Activated T-helper 1 cell treated with anti-CD3 and anti-CD28 coated beads, Interleukin-12 subunit alpha, Interleukin-12 subunit beta, Interleukin-2, Interleukin-4 antibody, amounts not matched to agents 30 ng/mL and 10 ng/mL and 1 ng/mL, durations not matched to agents 14 hours and 24 hours and 36 hours (primary cell): Measurements from ENCODE around the gene PARP15. TPM values are rescaled to one million over a fixed set of nuclear protein-coding genes. Genes with fewer than 3 reads are reported as not detected.

ENCODE experiments used
- DNase-seq: peaks from one replicate; pipeline ENCODE4 v3.0.0; 2021; ENCODE audit warnings: low spot score
- H3K27ac Mint-ChIP-seq: one replicate; pipeline ENCODE4 v1.8.0; 2021; ENCODE audit warnings: mild to moderate bottlenecking, mixed read lengths
- H3K27me3 Mint-ChIP-seq: one replicate; pipeline ENCODE4 v1.8.0; 2022; ENCODE audit warnings: mild to moderate bottlenecking, moderate library complexity, mixed read lengths; ENCODE audit not compliant: insufficient read depth
- H3K36me3 Mint-ChIP-seq: one replicate; pipeline ENCODE4 v1.8.0; 2021; ENCODE audit warnings: low read depth, mixed read lengths
- H3K4me1 Mint-ChIP-seq: one replicate; pipeline ENCODE4 v1.8.0; 2021; ENCODE audit warnings: low read depth, mixed read lengths
- H3K4me3 Mint-ChIP-seq: one replicate; pipeline ENCODE4 v1.8.0; 2021; ENCODE audit warnings: mild to moderate bottlenecking, moderate library complexity, mixed read lengths
- H3K9me3 Mint-ChIP-seq: one replicate; pipeline ENCODE4 v1.8.0; 2021; ENCODE audit warnings: mixed read lengths
- intact Hi-C: fragments of 100-400 bp; cut with micrococcal nuclease; formaldehyde crosslinking; loops from one replicate; pipeline ENCODE4 v1.15.1; 2024
- total RNA-seq: library from RNA; stranded (reverse); gene quantifications from 2 replicates; pipeline ENCODE4 v1.2.3, GENCODE V29; 2022

PARP15 gene
- total RNA-seq, 1 donor from 2014 or later: 13.2 TPM

- H3K9me3 Mint-ChIP-seq: peaks cover 7% of the 10 kb centered on the region
- DNase-seq: no peak
- H3K27me3 Mint-ChIP-seq: no peaks in the 10 kb centered on the region
- H3K36me3 Mint-ChIP-seq: peaks cover 26% of the 10 kb centered on the region
- no peak overlapping the region for H3K4me3 Mint-ChIP-seq
- intact Hi-C loops: no loop called here
- peaks cover 21% of the 10 kb centered on the region for H3K4me1 Mint-ChIP-seq
- no peak overlapping the region for H3K27ac Mint-ChIP-seq
These were observed 25.6 kb downstream of the PARP15 start for GRCh38 chr3:122603056-122603455.

- peaks cover 32% of the 10 kb centered on the region for H3K4me1 Mint-ChIP-seq
- DNase-seq: no peak
- intact Hi-C loops: no loop called here
- no peak overlapping the region for H3K27ac Mint-ChIP-seq
- peaks cover 32% of the 10 kb centered on the region for H3K36me3 Mint-ChIP-seq
- peaks cover 16% of the 10 kb centered on the region for H3K9me3 Mint-ChIP-seq
- no peak overlapping the region for H3K4me3 Mint-ChIP-seq
- no peaks in the 10 kb centered on the region for H3K27me3 Mint-ChIP-seq
These were observed 28.9 kb downstream of the PARP15 start for GRCh38 chr3:122606330-122606729.

- no peak for DNase-seq
- Mint-ChIP-seq H3K9me3 (peaks cover 19% of the 10 kb centered on the region), H3K36me3 (peaks cover 36% of the 10 kb centered on the region), H3K4me1 (peaks cover 23% of the 10 kb centered on the region), H3K27me3 (no peaks in the 10 kb centered on the region), H3K27ac (peak overlapping the region; percentile 65), H3K4me3 (peak overlapping the region; percentile 25)
- intact Hi-C loops: no loop called here
These were observed 31.5 kb downstream of the PARP15 start for GRCh38 chr3:122608916-122609315.

DNA sequence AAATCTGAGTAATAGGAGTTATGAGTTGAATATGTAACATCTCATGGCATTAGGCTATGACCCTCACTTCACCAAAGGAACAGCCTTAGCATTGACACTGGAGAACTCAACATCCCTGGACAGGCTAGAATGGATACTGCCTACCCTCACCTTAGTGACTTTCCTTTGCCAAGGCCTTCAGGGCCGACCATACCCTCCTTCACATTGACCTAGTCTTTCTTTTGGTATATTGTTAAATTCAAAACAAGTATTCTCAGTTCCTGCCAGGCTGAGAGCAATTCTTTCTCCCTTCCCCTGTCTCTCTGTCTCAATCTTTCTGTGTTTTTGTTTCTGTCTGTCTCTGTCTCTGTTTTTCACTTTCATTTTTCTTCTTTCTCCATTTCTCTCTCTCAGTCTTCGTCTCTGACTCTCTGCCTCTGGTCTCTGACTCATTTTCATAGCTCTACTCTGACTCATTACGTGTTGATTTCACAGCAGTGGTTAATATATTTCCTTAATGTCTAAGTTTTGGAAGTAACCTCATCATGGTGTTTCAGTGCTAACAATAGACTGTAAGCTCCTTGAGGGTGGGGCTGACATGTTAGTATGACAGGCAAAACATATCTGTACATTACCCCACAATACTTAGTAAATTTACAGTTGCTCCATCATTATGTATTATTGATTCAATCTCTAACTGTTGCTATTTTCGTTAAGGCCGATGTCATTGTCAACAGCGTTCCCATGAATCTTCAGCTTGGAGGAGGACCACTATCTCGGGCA, 32.5 kb downstream of the PARP15 start:
- peaks cover 37% of the 10 kb centered on the region for H3K36me3 Mint-ChIP-seq
- intact Hi-C loops: loop anchor here (1.0 kb wide), 9 partner anchors 33 to 775 kb away; partner anchors contain the start of genes DTX3L, EAF2, IQCB1 and PARP9

DNA sequence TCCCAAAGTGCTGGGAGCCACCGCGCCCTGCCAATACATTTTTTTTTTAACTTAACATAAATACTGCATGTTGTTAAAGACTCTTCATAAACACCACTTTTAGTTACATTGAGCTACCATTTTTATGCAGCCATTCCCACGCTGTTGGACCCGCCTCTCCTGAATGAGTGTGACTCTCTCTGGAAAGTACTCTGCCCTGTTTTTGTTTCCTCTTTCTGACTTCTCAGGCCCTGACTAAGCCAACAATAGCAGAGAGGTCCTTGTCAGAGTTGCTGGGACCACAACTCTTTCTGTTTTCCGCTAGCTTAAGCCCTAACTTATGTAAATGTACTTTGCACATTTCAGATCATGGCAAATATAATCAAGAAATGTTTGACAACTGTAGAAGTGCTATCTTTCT, 35.2 kb downstream of the PARP15 start:
- peaks cover 18% of the 10 kb centered on the region for H3K9me3 Mint-ChIP-seq
- peaks cover 20% of the 10 kb centered on the region for H3K4me1 Mint-ChIP-seq
- DNase-seq: no peak
- H3K36me3 Mint-ChIP-seq: peaks cover 49% of the 10 kb centered on the region
- H3K4me3 Mint-ChIP-seq: no peak overlapping the region
- peak overlapping the region; percentile 31 for H3K27ac Mint-ChIP-seq
- intact Hi-C loops: no loop called here
- H3K27me3 Mint-ChIP-seq: no peaks in the 10 kb centered on the region

More for the DNA sequence above, 32.5 kb downstream of the PARP15 start:
- peaks cover 18% of the 10 kb centered on the region for H3K9me3 Mint-ChIP-seq
- peak overlapping the region; percentile 58 for H3K4me3 Mint-ChIP-seq
- H3K4me1 Mint-ChIP-seq: peaks cover 20% of the 10 kb centered on the region
- DNase-seq: peak; percentile 31
- no peaks in the 10 kb centered on the region for H3K27me3 Mint-ChIP-seq
- H3K27ac Mint-ChIP-seq: peak overlapping the region; percentile 89

DNA sequence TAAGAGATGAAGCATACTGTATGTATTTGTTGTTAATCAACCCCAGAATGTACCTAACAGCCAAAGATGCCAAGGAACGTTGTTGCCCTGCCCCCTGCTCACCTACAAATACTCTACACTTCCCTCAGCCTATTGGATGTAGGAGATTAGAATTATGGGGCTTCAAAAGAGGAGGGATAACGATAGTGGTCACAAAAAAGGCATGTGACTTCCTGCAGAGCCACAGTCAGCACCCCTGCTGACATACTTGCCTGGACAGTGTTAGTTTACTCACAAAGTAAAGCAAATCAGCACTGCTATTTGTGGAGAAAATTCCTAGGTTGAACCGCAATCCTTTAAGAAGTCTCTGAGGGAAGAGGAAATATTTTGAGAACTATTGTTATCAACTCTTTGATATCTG, 37.9 kb downstream of the PARP15 start:
- no peak overlapping the region for H3K4me3 Mint-ChIP-seq
- H3K4me1 Mint-ChIP-seq: peaks cover 6% of the 10 kb centered on the region
- no peak for DNase-seq
- peaks cover 49% of the 10 kb centered on the region for H3K36me3 Mint-ChIP-seq
- H3K9me3 Mint-ChIP-seq: peaks cover 16% of the 10 kb centered on the region
- H3K27ac Mint-ChIP-seq: no peak overlapping the region
- no peaks in the 10 kb centered on the region for H3K27me3 Mint-ChIP-seq
- intact Hi-C loops: no loop called here

DNA sequence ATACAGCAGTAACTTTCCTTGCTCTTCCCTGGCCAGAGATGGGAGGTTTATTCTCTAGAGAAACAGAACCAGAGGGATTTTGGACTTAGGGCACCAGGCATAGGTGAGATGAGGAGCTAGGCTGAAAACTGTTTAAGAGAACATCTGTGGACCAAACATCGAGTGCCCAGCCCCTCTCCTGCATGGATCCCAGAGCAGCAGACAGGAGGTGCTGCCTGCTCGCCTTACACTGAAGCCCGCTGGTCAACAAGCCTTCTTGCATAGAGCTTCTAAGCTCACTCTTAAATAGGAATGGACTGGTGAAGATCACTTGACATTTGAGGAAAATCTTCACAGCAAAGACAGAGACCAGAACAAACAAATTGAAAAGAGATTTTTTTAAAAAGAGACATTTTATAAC, 41.2 kb downstream of the PARP15 start:
- DNase-seq: no peak
- intact Hi-C loops: no loop called here
- H3K27me3 Mint-ChIP-seq: no peaks in the 10 kb centered on the region
- H3K9me3 Mint-ChIP-seq: no peaks in the 10 kb centered on the region
- H3K27ac Mint-ChIP-seq: no peak overlapping the region
- no peaks in the 10 kb centered on the region for H3K4me1 Mint-ChIP-seq
- H3K36me3 Mint-ChIP-seq: peaks cover 45% of the 10 kb centered on the region
- H3K4me3 Mint-ChIP-seq: no peak overlapping the region

- Mint-ChIP-seq H3K27me3 (no peaks in the 10 kb centered on the region), H3K4me1 (no peaks in the 10 kb centered on the region), H3K9me3 (no peaks in the 10 kb centered on the region), H3K36me3 (peaks cover 43% of the 10 kb centered on the region), H3K27ac (no peak overlapping the region), H3K4me3 (no peak overlapping the region)
- intact Hi-C loops: no loop called here
- DNase-seq: no peak
These were observed 41.6 kb downstream of the PARP15 start for GRCh38 chr3:122619040-122619439.

DNA sequence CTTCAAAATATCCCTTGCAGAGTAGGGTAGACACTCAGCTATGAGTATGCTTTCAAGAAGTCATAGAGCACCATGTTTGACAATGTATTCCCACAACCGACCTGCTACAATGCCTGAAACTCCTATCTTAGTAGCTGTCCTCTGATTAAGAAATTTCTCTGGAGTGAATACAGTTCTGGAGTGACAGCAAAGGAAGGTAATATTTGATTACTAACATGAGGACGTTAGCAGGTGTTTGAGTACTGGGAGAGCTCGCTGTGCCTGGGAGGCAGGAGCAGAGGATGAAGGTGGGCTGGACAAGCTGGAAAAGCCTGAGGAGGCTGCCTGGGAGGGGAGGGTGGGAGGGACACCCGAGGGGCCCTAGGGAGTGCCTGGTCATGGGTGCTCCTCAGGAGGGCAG, 42.9 kb downstream of the PARP15 start:
- Mint-ChIP-seq H3K27ac (no peak overlapping the region), H3K4me1 (no peaks in the 10 kb centered on the region), H3K4me3 (no peak overlapping the region), H3K36me3 (peaks cover 39% of the 10 kb centered on the region), H3K27me3 (no peaks in the 10 kb centered on the region), H3K9me3 (no peaks in the 10 kb centered on the region)
- no peak for DNase-seq
- intact Hi-C loops: no loop called here

GRCh38 chr3:122621112-122621511, 43.7 kb downstream of the PARP15 start:
- no peak overlapping the region for H3K4me3 Mint-ChIP-seq
- H3K27me3 Mint-ChIP-seq: no peaks in the 10 kb centered on the region
- H3K36me3 Mint-ChIP-seq: peaks cover 37% of the 10 kb centered on the region
- no peak overlapping the region for H3K27ac Mint-ChIP-seq
- H3K9me3 Mint-ChIP-seq: no peaks in the 10 kb centered on the region
- H3K4me1 Mint-ChIP-seq: no peaks in the 10 kb centered on the region
- intact Hi-C loops: no loop called here
- DNase-seq: no peak

- no peak overlapping the region for H3K27ac Mint-ChIP-seq
- no peak overlapping the region for H3K4me3 Mint-ChIP-seq
These were observed 45.8 kb downstream of the PARP15 start for GRCh38 chr3:122623031-122623829.

GRCh38 chr3:122626515-122627180, 49.2 kb downstream of the PARP15 start:
- Mint-ChIP-seq H3K9me3 (no peaks in the 10 kb centered on the region), H3K4me3 (no peak overlapping the region), H3K4me1 (no peaks in the 10 kb centered on the region), H3K27me3 (no peaks in the 10 kb centered on the region), H3K36me3 (peaks cover 39% of the 10 kb centered on the region), H3K27ac (no peak overlapping the region)
- no peak for DNase-seq
- intact Hi-C loops: no loop called here

More at GRCh38 chr3:122623031-122623829, 45.8 kb downstream of the PARP15 start:
- H3K27me3 Mint-ChIP-seq: no peaks in the 10 kb centered on the region
- no peak for DNase-seq
- no peaks in the 10 kb centered on the region for H3K9me3 Mint-ChIP-seq
- H3K36me3 Mint-ChIP-seq: peaks cover 43% of the 10 kb centered on the region
- H3K4me1 Mint-ChIP-seq: no peaks in the 10 kb centered on the region
- intact Hi-C loops: no loop called here

DNA sequence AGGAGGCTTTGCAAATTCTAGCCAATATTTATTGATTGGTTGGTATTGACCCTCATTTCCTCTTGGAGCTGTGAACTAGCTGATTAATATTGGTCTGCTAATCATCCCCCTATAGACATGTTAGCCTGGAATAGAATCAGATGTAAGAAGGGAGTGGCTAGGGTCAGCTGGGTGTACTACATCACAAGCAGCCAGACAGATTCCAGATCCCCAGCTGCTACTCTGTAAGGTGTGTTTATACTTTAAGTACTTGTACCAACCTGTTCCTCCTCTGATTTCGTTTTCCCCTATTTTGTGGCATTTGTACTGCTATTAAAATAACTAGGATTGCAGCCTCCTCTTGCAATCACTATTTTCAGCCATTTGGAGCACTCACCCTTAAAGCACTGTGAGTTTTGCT, 49.9 kb downstream of the PARP15 start:
- Mint-ChIP-seq H3K4me1 (no peaks in the 10 kb centered on the region), H3K27me3 (no peaks in the 10 kb centered on the region)

More for the DNA sequence above, 49.9 kb downstream of the PARP15 start:
- H3K36me3 Mint-ChIP-seq: peaks cover 35% of the 10 kb centered on the region
- H3K9me3 Mint-ChIP-seq: no peaks in the 10 kb centered on the region
- intact Hi-C loops: no loop called here
- no peak for DNase-seq
- no peak overlapping the region for H3K4me3 Mint-ChIP-seq
- no peak overlapping the region for H3K27ac Mint-ChIP-seq
